ENCODE results near the gene C11orf98. TPM values are rescaled to one million over a fixed set of nuclear protein-coding genes. Genes with fewer than 3 reads are reported as not detected.
"Not testable (repeated sequence)": the region's sequence is repeated elsewhere in the genome, so short reads cannot be mapped to it uniquely, and the experiment has no call there.

Gene C11orf98
- total RNA-seq, 1 experiment from 2014 or later: 69.1 TPM

- DNase-seq (ENCODE audit: extremely low read depth, low read depth): no peak
These were observed 10.7 kb downstream of the C11orf98 start for GRCh38 chr11:62654297-62654696.

- no peak for DNase-seq (ENCODE audit: extremely low read depth, low read depth)
These were observed 12.6 kb downstream of the C11orf98 start for GRCh38 chr11:62652161-62653006.

DNA sequence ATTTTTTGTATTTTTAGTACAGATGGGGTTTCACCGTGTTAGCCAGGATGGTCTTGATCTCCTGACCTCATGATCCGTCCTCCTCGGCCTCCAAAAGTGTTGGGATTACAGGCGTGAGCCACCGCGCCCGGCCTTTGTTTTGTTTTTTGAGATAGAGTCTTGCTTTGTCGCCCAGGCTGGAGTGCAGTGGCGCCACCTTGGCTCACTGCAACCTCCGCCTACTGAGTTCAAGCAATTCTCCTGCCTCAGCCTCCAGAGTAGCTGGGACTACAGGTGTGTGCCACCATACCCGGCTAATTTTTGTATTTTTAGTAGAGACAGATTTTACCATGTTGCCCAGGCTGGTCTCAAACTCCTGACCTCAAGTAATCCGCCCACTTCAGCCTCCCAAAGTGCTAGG is 14.7 kb downstream of the C11orf98 start:
- not testable (repeated sequence) for DNase-seq (ENCODE audit: extremely low read depth, low read depth)

- no peak for DNase-seq (ENCODE audit: extremely low read depth, low read depth)
These were observed 15.5 kb downstream of the C11orf98 start for GRCh38 chr11:62649486-62649885.

DNA sequence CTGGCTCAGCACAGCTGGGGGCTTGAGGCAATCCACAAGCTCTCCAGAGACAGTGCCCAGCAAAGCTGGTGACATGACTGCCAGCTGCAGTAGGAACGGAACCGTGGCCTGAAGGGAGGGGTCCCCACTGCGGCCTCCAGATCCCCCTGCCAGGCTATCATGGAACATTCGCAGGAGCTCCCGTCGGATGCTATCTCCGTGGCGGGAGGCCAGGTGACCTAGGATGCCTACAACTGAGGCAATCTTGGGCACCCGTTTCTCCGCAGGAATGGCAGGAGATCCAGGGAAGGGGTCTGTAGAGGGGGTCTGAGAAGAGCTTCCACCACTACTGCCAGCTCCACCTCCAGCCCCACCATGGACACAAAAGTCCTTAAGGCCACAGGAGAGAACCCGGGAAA is 16.0 kb downstream of the C11orf98 start:
- DNase-seq (ENCODE audit: extremely low read depth, low read depth): no peak

GRCh38 chr11:62648185-62648966 is 16.6 kb downstream of the C11orf98 start:
- no peak for DNase-seq (ENCODE audit: extremely low read depth, low read depth)

- DNase-seq (ENCODE audit: extremely low read depth, low read depth): no peak
These were observed 17.4 kb downstream of the C11orf98 start for GRCh38 chr11:62647609-62648005.

DNA sequence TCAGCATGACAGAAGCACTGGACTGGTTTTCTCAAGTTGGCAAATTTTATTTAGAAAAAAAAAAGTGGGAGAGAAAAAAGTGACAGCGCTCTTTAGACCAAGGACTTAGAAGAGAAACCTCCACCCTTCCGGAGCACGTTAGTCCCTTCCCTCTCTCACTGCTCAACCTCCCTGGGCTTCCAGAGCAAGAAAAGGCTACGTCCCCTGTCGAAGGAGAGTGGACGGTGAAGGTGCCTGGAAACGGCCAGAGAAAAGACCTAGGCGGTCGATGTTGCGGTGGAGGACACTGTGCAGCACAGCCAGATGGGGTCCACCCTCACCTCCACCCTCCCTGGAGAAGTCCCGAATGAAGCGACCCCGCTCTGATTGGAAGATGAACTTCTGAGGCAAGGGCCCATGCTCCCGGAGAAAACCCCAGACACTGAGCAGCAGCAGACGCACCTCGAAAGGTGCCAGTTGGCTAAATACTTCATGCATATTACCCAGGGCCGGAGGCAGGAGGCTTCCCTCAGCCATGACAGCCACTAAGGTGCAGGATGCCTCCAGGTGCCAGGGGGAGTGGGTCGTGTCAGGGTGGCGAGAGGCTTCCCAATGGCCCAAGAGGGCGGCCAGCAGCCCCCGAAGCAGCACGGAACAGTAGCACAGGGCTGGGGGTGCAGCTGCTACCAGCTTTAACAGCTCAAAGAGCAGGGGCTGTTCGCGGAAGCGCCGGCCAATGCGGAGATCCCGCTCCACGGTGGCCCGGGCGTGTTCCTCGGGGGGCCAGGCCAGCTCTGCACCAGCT is 18.0 kb downstream of the C11orf98 start:
- DNase-seq (ENCODE audit: extremely low read depth, low read depth): no peak

- DNase-seq (ENCODE audit: extremely low read depth, low read depth): peak; percentile 95
These were observed 18.8 kb downstream of the C11orf98 start, which contains the start of gene GANAB for GRCh38 chr11:62645946-62646824. Gene GANAB, minus strand, starts transcription at chr11:62646613. Its CDS starts 14 bp downstream, at chr11:62646599.

- DNase-seq (ENCODE audit: extremely low read depth, low read depth): no peak
These were observed 19.4 kb downstream of the C11orf98 start for GRCh38 chr11:62645671-62645945.

- no peak for DNase-seq (ENCODE audit: extremely low read depth, low read depth)
These were observed 20.8 kb downstream of the C11orf98 start for GRCh38 chr11:62644220-62644619.

DNA sequence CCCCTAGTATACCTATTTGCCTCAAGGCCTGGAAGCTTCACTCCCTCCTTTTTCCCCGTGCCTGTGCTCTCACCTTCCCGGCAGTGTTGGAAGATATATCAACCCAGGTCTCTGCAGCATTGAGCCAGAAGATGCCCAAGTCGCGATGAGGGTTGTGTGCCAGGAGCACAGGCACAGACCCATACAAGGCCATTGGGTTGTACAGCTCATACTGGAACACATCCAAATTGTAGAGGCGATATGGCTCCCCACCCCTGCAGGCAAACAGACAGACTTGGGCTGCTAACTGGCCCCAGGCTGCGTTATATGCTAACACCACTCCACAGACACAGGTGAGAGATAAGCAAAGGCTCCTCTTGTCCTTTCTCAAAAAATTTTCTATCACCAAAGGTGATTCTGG is 32.5 kb downstream of the C11orf98 start:
- DNase-seq (ENCODE audit: extremely low read depth, low read depth): no peak

DNA sequence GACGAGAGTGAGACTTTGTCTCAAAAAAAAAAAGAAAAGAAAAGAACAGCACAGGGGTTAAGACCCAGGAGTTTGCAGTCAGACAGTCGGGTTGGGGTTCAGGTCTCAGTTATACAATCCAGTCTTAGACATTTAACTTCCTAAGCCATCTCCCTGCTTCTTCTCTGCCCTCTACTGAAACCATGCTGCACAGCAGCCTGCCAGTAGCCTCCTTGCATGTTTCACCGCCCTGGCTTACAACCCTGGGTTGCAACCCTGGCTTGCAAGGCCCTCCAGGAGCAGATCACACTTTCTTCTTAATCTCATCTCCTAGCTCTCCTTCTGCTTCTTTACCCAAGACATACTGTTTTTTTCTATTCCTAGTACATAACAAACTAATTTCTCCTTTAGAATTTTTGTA is 37.3 kb downstream of the C11orf98 start:
- no peak for DNase-seq (ENCODE audit: extremely low read depth, low read depth)

- no peak for DNase-seq (ENCODE audit: extremely low read depth, low read depth)
These were observed 42.4 kb downstream of the C11orf98 start for GRCh38 chr11:62622476-62623089.

GRCh38 chr11:62621567-62622470 is 43.2 kb downstream of the C11orf98 start, which contains the start of gene B3GAT3:
Gene B3GAT3, minus strand, starts transcription at chr11:62621986. Its CDS starts 39 bp downstream, at chr11:62621947.
- peak; percentile 92 for DNase-seq (ENCODE audit: extremely low read depth, low read depth)

DNA sequence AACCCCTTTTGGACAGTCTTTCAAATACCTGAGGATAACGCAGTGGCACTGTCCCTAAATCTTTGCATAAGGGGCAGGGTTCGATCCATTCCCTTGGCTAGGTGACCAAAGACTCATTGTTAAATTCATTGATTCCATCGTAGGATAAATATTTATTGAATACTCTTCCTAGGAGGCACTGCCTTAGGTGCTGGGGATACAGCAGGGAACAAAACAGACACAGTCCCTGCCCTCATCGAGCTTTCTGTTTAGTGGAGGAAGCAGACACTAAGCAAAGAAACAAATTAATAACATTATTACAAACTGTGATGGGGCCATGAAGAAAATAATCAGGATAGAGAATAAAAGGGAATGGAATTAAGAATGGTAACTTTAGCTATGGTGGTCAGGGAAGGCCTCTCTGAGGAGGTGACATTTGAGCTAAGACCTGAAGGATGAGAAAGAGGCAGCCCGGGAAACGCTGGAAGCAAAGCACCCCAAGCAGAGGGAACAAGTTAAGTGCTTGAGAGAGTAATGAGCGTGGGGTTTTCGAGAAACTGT is 43.9 kb downstream of the C11orf98 start:
- no peak for DNase-seq (ENCODE audit: extremely low read depth, low read depth)

- DNase-seq (ENCODE audit: extremely low read depth, low read depth): not testable (repeated sequence)
These were observed 48.1 kb downstream of the C11orf98 start for GRCh38 chr11:62616957-62617356.

- no peak for DNase-seq (ENCODE audit: extremely low read depth, low read depth)
These were observed 49.5 kb downstream of the C11orf98 start for GRCh38 chr11:62615521-62615920.
